Sigmoid colon (tissue), 4 donors: ENCODE results near the gene RAB3A.

Source experiments
- CTCF ChIP-seq, 4 experiments: fragments of 450-650 bp in 3 of 4; fragments of 200-600 bp in 1 of 4; IDR thresholded peaks; one replicate each; pipeline ENCODE4 v1.5.1; 2016 to 2019; ENCODE audit warnings: antibody characterized with exemption in 4 of 4, mild to moderate bottlenecking in 3 of 4, moderate library complexity in 2 of 4
- EP300 ChIP-seq, 4 donors: sonication (generic); formaldehyde crosslinking; IDR thresholded peaks; one replicate each; pipeline ENCODE4 v1.6.1; 2017; ENCODE audit warnings: antibody characterized with exemption in 4 of 4
- POLR2A ChIP-seq, 2 donors: fragments of 450-650 bp; IDR thresholded peaks; one replicate each; pipeline ENCODE4 v1.6.1; 2016; ENCODE audit warnings: antibody characterized with exemption in 2 of 2, mild to moderate bottlenecking in 2 of 2, moderate library complexity in 2 of 2
- POLR2AphosphoS5 ChIP-seq, 4 donors: sonication (generic); formaldehyde crosslinking; IDR thresholded peaks; one replicate each; pipeline ENCODE4 v1.6.1; 2017; ENCODE audit warnings: antibody characterized with exemption in 4 of 4

DNA sequence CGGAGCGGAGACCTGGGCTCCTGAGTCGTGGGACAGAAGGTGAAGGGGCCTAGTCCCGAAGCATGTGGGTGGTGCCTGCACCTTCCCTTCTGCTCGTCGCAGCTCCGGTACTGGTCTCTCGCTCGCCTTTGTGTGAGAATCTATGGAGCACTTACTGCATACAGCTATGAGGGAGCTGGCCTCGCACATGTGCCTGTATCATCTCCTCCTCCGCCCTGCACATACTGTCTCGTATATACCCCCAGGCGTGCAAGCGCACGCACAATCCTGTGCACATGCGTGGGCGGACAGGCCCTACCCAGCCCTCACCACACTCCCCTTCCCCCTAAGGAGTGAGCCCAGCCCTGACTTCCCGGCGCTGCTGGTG is 42.2 kb downstream of the RAB3A start:
- no peak for TF ChIP-seq POLR2A (IDR thresholded peaks at IDR 0.05)
- no peak for TF ChIP-seq CTCF (IDR thresholded peaks at IDR 0.05)
- no peak for TF ChIP-seq POLR2AphosphoS5 (IDR thresholded peaks at IDR 0.05)
- no peak for TF ChIP-seq EP300 (IDR thresholded peaks at IDR 0.05)
